GM23338 (cell line): ENCODE measurements around the gene MST1. TPM values are rescaled to one million over a fixed set of nuclear protein-coding genes. Genes with fewer than 3 reads are reported as not detected.

Experiments used
- ATAC-seq: fragments of 200-7000 bp; cut with Tn5 transposase; 3 replicates; pipeline ENCODE4 v1.9.1; 2020
- DNase-seq: peaks from one replicate; pipeline ENCODE4 v3.0.0-alpha.2; 2015; ENCODE audit warnings: low spot score
- H2AFZ ChIP-seq: fragments of 200-600 bp; sonication (generic); 2 replicates; pipeline ENCODE4 v1.8.0; 2016; ENCODE audit warnings: antibody characterized with exemption, mild to moderate bottlenecking, moderate library complexity
- H3F3A ChIP-seq: fragments of 200-600 bp; sonication (generic); replicated peaks from 2 replicates; pipeline ENCODE4 v1.8.0; 2017; ENCODE audit warnings: antibody characterized with exemption, mixed run types, low read depth
- H3K27ac ChIP-seq: fragments of 200-600 bp; sonication (generic); 2 replicates; pipeline ENCODE4 v1.6.1; 2016; ENCODE audit warnings: low read depth
- H3K27me3 ChIP-seq: fragments of 200-600 bp; sonication (generic); 2 replicates; pipeline ENCODE4 v1.8.0; 2016; ENCODE audit warnings: mild to moderate bottlenecking, mixed run types, moderate library complexity; ENCODE audit not compliant: insufficient read depth
- H3K36me3 ChIP-seq: fragments of 200-600 bp; sonication (generic); 2 replicates; pipeline ENCODE4 v1.8.0; 2016; ENCODE audit warnings: mild to moderate bottlenecking; ENCODE audit not compliant: insufficient read depth
- H3K4me1 ChIP-seq: fragments of 200-600 bp; sonication (generic); 2 replicates; pipeline ENCODE4 v1.8.0; 2016; ENCODE audit warnings: mild to moderate bottlenecking, moderate library complexity; ENCODE audit not compliant: insufficient read depth
- H3K4me2 ChIP-seq: fragments of 200-600 bp; sonication (generic); 2 replicates; pipeline ENCODE4 v1.7.1; 2017; ENCODE audit warnings: mixed run types
- H3K4me3 ChIP-seq: fragments of 200-600 bp; sonication (generic); 2 replicates; pipeline ENCODE4 v1.6.1; 2016; ENCODE audit warnings: mixed run types
- H3K79me2 ChIP-seq: fragments of 200-600 bp; sonication (generic); replicated peaks from 2 replicates; pipeline ENCODE4 v1.8.0; 2017; ENCODE audit warnings: mild to moderate bottlenecking; ENCODE audit not compliant: insufficient read depth
- H3K9me2 ChIP-seq: fragments of 200-600 bp; sonication (generic); 2 replicates; pipeline ENCODE4 v1.8.0; 2017; ENCODE audit not compliant: insufficient read depth
- H4K20me1 ChIP-seq: fragments of 200-600 bp; sonication (generic); replicated peaks from 2 replicates; pipeline ENCODE4 v1.8.0; 2017; ENCODE audit warnings: mild to moderate bottlenecking; ENCODE audit not compliant: insufficient read depth
- H3K27ac Mint-ChIP-seq: 2 replicates; pipeline ENCODE4 v1.8.0; 2020; ENCODE audit warnings: inconsistent platforms, mild to moderate bottlenecking, moderate library complexity, mixed read lengths
- H3K27me3 Mint-ChIP-seq: 3 replicates; pipeline ENCODE4 v1.8.0; 2022; ENCODE audit warnings: low read depth, mild to moderate bottlenecking, moderate library complexity, mixed read lengths, inconsistent platforms; ENCODE audit not compliant: insufficient read depth, poor library complexity
- H3K36me3 Mint-ChIP-seq: 3 replicates; pipeline ENCODE4 v1.8.0; 2021; ENCODE audit warnings: low read depth, mild to moderate bottlenecking, inconsistent platforms, moderate library complexity, mixed read lengths
- H3K4me1 Mint-ChIP-seq: 3 replicates; pipeline ENCODE4 v1.8.0; 2020; ENCODE audit warnings: mild to moderate bottlenecking, inconsistent platforms, mixed read lengths
- H3K4me3 Mint-ChIP-seq: 3 replicates; pipeline ENCODE4 v1.8.0; 2021; ENCODE audit warnings: moderate library complexity, mild to moderate bottlenecking, inconsistent platforms, mixed read lengths
- H3K9me3 Mint-ChIP-seq: 3 replicates; pipeline ENCODE4 v1.8.0; 2020; ENCODE audit warnings: moderate library complexity, mild to moderate bottlenecking, inconsistent platforms, mixed read lengths
- CREB1 ChIP-seq: fragments of 250-450 bp; sonication (Bioruptor Pico); IDR thresholded peaks from 2 replicates; pipeline ENCODE4 v1.5.0; 2020; ENCODE audit warnings: low read depth, mild to moderate bottlenecking, moderate library complexity
- EZH2 ChIP-seq: fragments of 200-600 bp; sonication (generic); IDR thresholded peaks from one replicate; pipeline ENCODE4 v1.8.0; 2017; ENCODE audit warnings: antibody characterized with exemption, mild to moderate bottlenecking, low read depth; ENCODE audit not compliant: unreplicated experiment
- EZH2phosphoT487 ChIP-seq: fragments of 200-600 bp; sonication (generic); IDR thresholded peaks from one replicate; pipeline ENCODE4 v1.8.1; 2018; ENCODE audit warnings: antibody characterized with exemption; ENCODE audit not compliant: unreplicated experiment
- JUNB ChIP-seq: IDR thresholded peaks from one replicate; pipeline ENCODE4 v1.6.1; 2016; ENCODE audit warnings: antibody characterized with exemption; ENCODE audit not compliant: unreplicated experiment
- NANOG ChIP-seq: IDR thresholded peaks from 2 replicates; pipeline ENCODE4 v1.6.1; 2016; ENCODE audit warnings: antibody characterized with exemption, borderline replicate concordance
- POLR2AphosphoS5 ChIP-seq: IDR thresholded peaks from 2 replicates; pipeline ENCODE4 v1.6.1; 2016; ENCODE audit warnings: antibody characterized with exemption, low read depth
- STAT1 ChIP-seq: IDR thresholded peaks from one replicate; pipeline ENCODE4 v1.6.1; 2016; ENCODE audit warnings: antibody characterized with exemption; ENCODE audit not compliant: unreplicated experiment
- ZNF114 ChIP-seq: fragments of 250-450 bp; sonication (Bioruptor Pico); IDR thresholded peaks from 2 replicates; pipeline ENCODE4 v1.5.0; 2020; ENCODE audit warnings: mild to moderate bottlenecking, moderate library complexity
- polyA plus RNA-seq: library from polyadenylated mRNA; unstranded; fragments of >200 nt; fragmentation: Nextera tagmentation; extraction: Ambion mirVana; gene quantifications from 2 replicates; pipeline ENCODE4 v1.2.1, GENCODE V29; 2016
- total RNA-seq: library from RNA; depleted of rRNA; stranded (reverse); fragments of >200 nt; shearing (Covaris generic); gene quantifications from 2 replicates; pipeline ENCODE4 v1.2.3, GENCODE V29; 2014
- TF ChIP-seq, protein P1 (sequence below): fragments of 250-450 bp; sonication (Bioruptor Pico); IDR thresholded peaks from 2 replicates; pipeline ENCODE4 v1.5.0; 2020; ENCODE audit warnings: mild to moderate bottlenecking, moderate library complexity
- TF ChIP-seq, protein P2 (sequence below): IDR thresholded peaks from 2 replicates; pipeline ENCODE4 v1.6.1; 2016; ENCODE audit warnings: antibody characterized with exemption
- TF ChIP-seq, protein P3 (sequence below), 2 experiments: fragments of 200-600 bp in 1 of 2; sonication (generic) in 1 of 2; conservative IDR thresholded peaks; 2 replicates each; pipeline versions ENCODE4 v1.5.1 to v1.6.1; 2016 to 2017; ENCODE audit warnings: antibody characterized with exemption in 2 of 2, low read depth in 2 of 2, mild to moderate bottlenecking in 2 of 2, moderate library complexity in 1 of 2
- TF ChIP-seq, protein P4 (sequence below): IDR thresholded peaks from one replicate; pipeline ENCODE4 v1.6.1; 2018; ENCODE audit warnings: antibody characterized with exemption; ENCODE audit not compliant: unreplicated experiment

Gene MST1
- total and polyA plus RNA-seq, 2 experiments from 2014 or later, result 5.9 to 11.1 TPM

DNA sequence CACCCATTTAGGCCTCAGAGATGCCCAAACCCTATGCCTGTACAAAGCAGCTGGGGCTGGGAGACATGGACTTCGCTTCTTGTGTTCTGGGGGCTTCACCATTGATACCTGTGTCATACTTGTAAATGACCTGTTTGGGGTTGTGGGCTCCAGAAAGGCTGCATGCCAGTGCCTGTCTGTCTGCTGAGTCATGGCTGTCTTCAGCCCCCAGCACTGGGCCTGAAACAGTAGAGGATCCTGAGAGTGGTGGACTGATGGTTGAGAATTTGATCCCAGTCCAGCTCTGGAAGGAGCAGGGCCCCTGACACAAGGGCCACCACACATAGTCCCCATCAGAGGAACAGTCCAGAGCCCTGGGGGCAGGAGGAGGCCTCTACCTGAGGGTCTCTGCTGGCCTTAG is 39.7 kb downstream of the MST1 start:
- Mint-ChIP-seq H3K9me3 (no peaks in the 10 kb centered on the region), H3K36me3 (no peaks in the 10 kb centered on the region; the same call in 2 of the 3 replicates), H3K27me3 (peaks cover 11% of the 10 kb centered on the region), H3K4me3 (no peak overlapping the region), H3K27ac (0 out of 2 replicates have a peak overlapping the region, but pooled peaks have one; percentile 62), H3K4me1 (peaks cover 4% of the 10 kb centered on the region; the same call in 1 of the 3 replicates)
- no peak for ATAC-seq
- no peaks in the 10 kb centered on the region for H4K20me1 ChIP-seq
- no peak for DNase-seq
- no peak overlapping the region for H3K4me3 ChIP-seq
- no peaks in the 10 kb centered on the region for H3K79me2 ChIP-seq
- no peaks in the 10 kb centered on the region for H3K36me3 ChIP-seq
- H3K4me1 ChIP-seq, result no peaks in the 10 kb centered on the region
- H2AFZ ChIP-seq, result no peak overlapping the region
- no peak overlapping the region for H3K4me2 ChIP-seq
- H3F3A ChIP-seq, result no peaks in the 10 kb centered on the region
- no peak overlapping the region for H3K27ac ChIP-seq
- TF ChIP-seq ZNF114, result no peak
- no peak for TF ChIP-seq EZH2
- no peak for TF ChIP-seq NANOG
- no peak for TF ChIP-seq JUNB
- TF ChIP-seq, protein P1, sequence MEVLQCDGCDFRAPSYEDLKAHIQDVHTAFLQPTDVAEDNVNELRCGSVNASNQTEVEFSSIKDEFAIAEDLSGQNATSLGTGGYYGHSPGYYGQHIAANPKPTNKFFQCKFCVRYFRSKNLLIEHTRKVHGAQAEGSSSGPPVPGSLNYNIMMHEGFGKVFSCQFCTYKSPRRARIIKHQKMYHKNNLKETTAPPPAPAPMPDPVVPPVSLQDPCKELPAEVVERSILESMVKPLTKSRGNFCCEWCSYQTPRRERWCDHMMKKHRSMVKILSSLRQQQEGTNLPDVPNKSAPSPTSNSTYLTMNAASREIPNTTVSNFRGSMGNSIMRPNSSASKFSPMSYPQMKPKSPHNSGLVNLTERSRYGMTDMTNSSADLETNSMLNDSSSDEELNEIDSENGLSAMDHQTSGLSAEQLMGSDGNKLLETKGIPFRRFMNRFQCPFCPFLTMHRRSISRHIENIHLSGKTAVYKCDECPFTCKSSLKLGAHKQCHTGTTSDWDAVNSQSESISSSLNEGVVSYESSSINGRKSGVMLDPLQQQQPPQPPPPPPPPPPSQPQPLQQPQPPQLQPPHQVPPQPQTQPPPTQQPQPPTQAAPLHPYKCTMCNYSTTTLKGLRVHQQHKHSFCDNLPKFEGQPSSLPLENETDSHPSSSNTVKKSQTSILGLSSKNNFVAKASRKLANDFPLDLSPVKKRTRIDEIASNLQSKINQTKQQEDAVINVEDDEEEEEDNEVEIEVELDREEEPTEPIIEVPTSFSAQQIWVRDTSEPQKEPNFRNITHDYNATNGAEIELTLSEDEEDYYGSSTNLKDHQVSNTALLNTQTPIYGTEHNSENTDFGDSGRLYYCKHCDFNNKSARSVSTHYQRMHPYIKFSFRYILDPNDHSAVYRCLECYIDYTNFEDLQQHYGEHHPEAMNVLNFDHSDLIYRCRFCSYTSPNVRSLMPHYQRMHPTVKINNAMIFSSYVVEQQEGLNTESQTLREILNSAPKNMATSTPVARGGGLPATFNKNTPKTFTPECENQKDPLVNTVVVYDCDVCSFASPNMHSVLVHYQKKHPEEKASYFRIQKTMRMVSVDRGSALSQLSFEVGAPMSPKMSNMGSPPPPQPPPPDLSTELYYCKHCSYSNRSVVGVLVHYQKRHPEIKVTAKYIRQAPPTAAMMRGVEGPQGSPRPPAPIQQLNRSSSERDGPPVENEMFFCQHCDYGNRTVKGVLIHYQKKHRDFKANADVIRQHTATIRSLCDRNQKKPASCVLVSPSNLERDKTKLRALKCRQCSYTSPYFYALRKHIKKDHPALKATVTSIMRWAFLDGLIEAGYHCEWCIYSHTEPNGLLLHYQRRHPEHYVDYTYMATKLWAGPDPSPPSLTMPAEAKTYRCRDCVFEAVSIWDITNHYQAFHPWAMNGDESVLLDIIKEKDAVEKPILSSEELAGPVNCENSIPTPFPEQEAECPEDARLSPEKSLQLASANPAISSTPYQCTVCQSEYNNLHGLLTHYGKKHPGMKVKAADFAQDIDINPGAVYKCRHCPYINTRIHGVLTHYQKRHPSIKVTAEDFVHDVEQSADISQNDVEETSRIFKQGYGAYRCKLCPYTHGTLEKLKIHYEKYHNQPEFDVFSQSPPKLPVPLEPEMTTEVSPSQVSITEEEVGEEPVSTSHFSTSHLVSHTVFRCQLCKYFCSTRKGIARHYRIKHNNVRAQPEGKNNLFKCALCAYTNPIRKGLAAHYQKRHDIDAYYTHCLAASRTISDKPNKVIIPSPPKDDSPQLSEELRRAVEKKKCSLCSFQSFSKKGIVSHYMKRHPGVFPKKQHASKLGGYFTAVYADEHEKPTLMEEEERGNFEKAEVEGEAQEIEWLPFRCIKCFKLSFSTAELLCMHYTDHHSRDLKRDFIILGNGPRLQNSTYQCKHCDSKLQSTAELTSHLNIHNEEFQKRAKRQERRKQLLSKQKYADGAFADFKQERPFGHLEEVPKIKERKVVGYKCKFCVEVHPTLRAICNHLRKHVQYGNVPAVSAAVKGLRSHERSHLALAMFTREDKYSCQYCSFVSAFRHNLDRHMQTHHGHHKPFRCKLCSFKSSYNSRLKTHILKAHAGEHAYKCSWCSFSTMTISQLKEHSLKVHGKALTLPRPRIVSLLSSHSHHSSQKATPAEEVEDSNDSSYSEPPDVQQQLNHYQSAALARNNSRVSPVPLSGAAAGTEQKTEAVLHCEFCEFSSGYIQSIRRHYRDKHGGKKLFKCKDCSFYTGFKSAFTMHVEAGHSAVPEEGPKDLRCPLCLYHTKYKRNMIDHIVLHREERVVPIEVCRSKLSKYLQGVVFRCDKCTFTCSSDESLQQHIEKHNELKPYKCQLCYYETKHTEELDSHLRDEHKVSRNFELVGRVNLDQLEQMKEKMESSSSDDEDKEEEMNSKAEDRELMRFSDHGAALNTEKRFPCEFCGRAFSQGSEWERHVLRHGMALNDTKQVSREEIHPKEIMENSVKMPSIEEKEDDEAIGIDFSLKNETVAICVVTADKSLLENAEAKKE (CRISPR knock-in tag), result no peak
- TF ChIP-seq, protein P2, sequence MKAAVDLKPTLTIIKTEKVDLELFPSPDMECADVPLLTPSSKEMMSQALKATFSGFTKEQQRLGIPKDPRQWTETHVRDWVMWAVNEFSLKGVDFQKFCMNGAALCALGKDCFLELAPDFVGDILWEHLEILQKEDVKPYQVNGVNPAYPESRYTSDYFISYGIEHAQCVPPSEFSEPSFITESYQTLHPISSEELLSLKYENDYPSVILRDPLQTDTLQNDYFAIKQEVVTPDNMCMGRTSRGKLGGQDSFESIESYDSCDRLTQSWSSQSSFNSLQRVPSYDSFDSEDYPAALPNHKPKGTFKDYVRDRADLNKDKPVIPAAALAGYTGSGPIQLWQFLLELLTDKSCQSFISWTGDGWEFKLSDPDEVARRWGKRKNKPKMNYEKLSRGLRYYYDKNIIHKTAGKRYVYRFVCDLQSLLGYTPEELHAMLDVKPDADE, result no peak
- TF ChIP-seq POLR2AphosphoS5, result no peak
- TF ChIP-seq, protein P3, sequence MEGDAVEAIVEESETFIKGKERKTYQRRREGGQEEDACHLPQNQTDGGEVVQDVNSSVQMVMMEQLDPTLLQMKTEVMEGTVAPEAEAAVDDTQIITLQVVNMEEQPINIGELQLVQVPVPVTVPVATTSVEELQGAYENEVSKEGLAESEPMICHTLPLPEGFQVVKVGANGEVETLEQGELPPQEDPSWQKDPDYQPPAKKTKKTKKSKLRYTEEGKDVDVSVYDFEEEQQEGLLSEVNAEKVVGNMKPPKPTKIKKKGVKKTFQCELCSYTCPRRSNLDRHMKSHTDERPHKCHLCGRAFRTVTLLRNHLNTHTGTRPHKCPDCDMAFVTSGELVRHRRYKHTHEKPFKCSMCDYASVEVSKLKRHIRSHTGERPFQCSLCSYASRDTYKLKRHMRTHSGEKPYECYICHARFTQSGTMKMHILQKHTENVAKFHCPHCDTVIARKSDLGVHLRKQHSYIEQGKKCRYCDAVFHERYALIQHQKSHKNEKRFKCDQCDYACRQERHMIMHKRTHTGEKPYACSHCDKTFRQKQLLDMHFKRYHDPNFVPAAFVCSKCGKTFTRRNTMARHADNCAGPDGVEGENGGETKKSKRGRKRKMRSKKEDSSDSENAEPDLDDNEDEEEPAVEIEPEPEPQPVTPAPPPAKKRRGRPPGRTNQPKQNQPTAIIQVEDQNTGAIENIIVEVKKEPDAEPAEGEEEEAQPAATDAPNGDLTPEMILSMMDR (conservative IDR thresholded peaks at IDR 0.05; ENCODE audit: low read depth in 2 of 2), result no peak
- no peak for TF ChIP-seq STAT1
- TF ChIP-seq, protein P4, sequence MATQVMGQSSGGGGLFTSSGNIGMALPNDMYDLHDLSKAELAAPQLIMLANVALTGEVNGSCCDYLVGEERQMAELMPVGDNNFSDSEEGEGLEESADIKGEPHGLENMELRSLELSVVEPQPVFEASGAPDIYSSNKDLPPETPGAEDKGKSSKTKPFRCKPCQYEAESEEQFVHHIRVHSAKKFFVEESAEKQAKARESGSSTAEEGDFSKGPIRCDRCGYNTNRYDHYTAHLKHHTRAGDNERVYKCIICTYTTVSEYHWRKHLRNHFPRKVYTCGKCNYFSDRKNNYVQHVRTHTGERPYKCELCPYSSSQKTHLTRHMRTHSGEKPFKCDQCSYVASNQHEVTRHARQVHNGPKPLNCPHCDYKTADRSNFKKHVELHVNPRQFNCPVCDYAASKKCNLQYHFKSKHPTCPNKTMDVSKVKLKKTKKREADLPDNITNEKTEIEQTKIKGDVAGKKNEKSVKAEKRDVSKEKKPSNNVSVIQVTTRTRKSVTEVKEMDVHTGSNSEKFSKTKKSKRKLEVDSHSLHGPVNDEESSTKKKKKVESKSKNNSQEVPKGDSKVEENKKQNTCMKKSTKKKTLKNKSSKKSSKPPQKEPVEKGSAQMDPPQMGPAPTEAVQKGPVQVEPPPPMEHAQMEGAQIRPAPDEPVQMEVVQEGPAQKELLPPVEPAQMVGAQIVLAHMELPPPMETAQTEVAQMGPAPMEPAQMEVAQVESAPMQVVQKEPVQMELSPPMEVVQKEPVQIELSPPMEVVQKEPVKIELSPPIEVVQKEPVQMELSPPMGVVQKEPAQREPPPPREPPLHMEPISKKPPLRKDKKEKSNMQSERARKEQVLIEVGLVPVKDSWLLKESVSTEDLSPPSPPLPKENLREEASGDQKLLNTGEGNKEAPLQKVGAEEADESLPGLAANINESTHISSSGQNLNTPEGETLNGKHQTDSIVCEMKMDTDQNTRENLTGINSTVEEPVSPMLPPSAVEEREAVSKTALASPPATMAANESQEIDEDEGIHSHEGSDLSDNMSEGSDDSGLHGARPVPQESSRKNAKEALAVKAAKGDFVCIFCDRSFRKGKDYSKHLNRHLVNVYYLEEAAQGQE, result no peak
- no peak for TF ChIP-seq EZH2phosphoT487
- TF ChIP-seq CREB1, result no peak
- H3K9me2 ChIP-seq, result no peaks in the 10 kb centered on the region
- H3K27me3 ChIP-seq, result no peaks in the 10 kb centered on the region
